HEK293 (cell line): ENCODE measurements around the gene MZT2B.
"Not testable (repeated sequence)": the region's sequence is repeated elsewhere in the genome, so short reads cannot be mapped to it uniquely, and the experiment has no call there.

Experiments used
- CTCF ChIP-seq: fragments of 450-650 bp; formaldehyde crosslinking; IDR thresholded peaks from 2 replicates; pipeline ENCODE4 v1.5.1; 2016; ENCODE audit warnings: missing biosample characterization, missing genetic modification characterization
- TCF7L2 ChIP-seq: IDR thresholded peaks from 2 replicates; pipeline ENCODE4 v1.6.1; 2011; ENCODE audit warnings: low read depth, mild to moderate bottlenecking, inconsistent platforms, low read length, moderate library complexity, borderline replicate concordance
- YY1 ChIP-seq: fragments of 450-650 bp; formaldehyde crosslinking; IDR thresholded peaks from 2 replicates; pipeline ENCODE4 v1.5.1; 2018; ENCODE audit warnings: missing biosample characterization, missing genetic modification characterization
- ZBTB17 ChIP-seq: fragments of 450-650 bp; formaldehyde crosslinking; IDR thresholded peaks from 2 replicates; pipeline ENCODE4 v1.5.1; 2016; ENCODE audit warnings: missing biosample characterization, missing genetic modification characterization
- ZBTB8A ChIP-seq: fragments of 450-650 bp; formaldehyde crosslinking; IDR thresholded peaks from 2 replicates; pipeline ENCODE4 v1.5.1; 2016; ENCODE audit warnings: missing biosample characterization, missing genetic modification characterization
- ZFP41 ChIP-seq: fragments of 450-650 bp; formaldehyde crosslinking; IDR thresholded peaks from 2 replicates; pipeline ENCODE4 v1.5.1; 2016; ENCODE audit warnings: missing biosample characterization, missing genetic modification characterization, borderline replicate concordance
- ZNF155 ChIP-seq: fragments of 450-650 bp; formaldehyde crosslinking; IDR thresholded peaks from 2 replicates; pipeline ENCODE4 v1.5.1; 2016; ENCODE audit warnings: missing biosample characterization, missing genetic modification characterization
- ZNF16 ChIP-seq: fragments of 450-650 bp; formaldehyde crosslinking; IDR thresholded peaks from 2 replicates; pipeline ENCODE4 v1.5.1; 2016; ENCODE audit warnings: low read depth, missing biosample characterization, missing genetic modification characterization
- ZNF473 ChIP-seq: fragments of 450-650 bp; formaldehyde crosslinking; IDR thresholded peaks from 2 replicates; pipeline ENCODE4 v1.5.1; 2017; ENCODE audit warnings: missing biosample characterization, missing genetic modification characterization
- ZNF747 ChIP-seq: fragments of 450-650 bp; formaldehyde crosslinking; IDR thresholded peaks from 2 replicates; pipeline ENCODE4 v1.5.1; 2016; ENCODE audit warnings: missing biosample characterization, missing genetic modification characterization
- ZSCAN16 ChIP-seq: fragments of 450-650 bp; formaldehyde crosslinking; IDR thresholded peaks from 2 replicates; pipeline ENCODE4 v1.5.1; 2016; ENCODE audit warnings: missing biosample characterization, missing genetic modification characterization

- TF ChIP-seq ZNF155; TCF7L2; CTCF; ZBTB8A; ZFP41 (tag by site-specific recombination); ZBTB17; ZNF473 (tag by site-specific recombination); ZSCAN16 (tag by site-specific recombination); ZNF16 (tag by site-specific recombination); YY1 (tag by site-specific recombination); ZNF747: not testable (repeated sequence)
Measured at GRCh38 chr2:130187859-130188792, 6.1 kb downstream of the MZT2B start.
